Loucy (cell line): Measurements from ENCODE around the gene UBA5.

Source experiments
- EZH2phosphoT487 ChIP-seq: fragments of 200-600 bp; IDR thresholded peaks from 2 replicates; pipeline ENCODE4 v1.6.1; 2018; ENCODE audit warnings: antibody characterized with exemption, mild to moderate bottlenecking, moderate library complexity, borderline replicate concordance
- TF ChIP-seq, protein P1 (sequence below): fragments of 200-600 bp; sonication (generic); conservative IDR thresholded peaks from 2 replicates; pipeline ENCODE4 v1.5.1; 2014; ENCODE audit warnings: mild to moderate bottlenecking, antibody characterized with exemption, low read length

DNA sequence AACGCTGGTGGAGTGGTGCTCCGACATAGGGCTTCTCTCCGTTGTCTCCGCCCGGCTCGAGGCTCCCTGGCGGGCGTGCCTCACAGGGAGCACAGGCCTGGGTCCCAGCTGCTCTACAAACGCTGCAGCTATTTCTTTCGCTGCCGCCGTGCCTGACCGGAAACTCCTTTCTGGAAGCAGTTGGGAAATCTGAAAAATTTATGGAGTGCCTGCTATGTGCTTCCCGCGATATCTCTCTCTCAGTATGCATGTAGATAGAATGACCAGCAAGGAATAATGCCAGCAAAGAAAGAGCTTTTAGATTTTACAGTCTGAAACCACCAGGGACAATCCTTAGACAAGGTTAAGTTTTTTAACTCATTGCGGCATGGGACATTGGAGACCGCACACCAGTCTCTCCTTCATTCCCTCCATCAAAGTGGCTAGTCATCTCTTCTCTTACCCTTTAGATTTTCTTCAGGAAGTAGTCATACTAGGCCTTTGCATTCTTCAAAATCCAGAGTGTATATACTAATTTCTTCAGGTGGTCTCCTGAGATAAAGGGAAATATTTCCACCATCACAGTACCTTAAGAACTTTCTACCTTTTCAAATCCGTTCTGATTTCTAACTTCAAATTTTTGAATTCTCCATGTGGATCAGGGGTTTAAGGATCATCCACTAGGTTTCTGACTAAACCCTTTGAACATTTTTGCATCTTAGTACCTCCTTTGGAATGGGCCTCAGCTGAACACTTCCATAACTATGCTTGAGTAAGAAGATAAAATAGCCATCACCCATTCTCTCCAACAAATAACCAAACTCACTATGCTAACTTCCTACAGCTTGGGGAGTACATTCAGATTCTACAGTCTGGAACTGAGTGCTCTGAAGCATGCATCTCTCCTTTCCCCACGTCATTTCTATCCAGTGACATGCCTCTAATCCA is 63.2 kb downstream of the UBA5 start:
- TF ChIP-seq, protein P1, sequence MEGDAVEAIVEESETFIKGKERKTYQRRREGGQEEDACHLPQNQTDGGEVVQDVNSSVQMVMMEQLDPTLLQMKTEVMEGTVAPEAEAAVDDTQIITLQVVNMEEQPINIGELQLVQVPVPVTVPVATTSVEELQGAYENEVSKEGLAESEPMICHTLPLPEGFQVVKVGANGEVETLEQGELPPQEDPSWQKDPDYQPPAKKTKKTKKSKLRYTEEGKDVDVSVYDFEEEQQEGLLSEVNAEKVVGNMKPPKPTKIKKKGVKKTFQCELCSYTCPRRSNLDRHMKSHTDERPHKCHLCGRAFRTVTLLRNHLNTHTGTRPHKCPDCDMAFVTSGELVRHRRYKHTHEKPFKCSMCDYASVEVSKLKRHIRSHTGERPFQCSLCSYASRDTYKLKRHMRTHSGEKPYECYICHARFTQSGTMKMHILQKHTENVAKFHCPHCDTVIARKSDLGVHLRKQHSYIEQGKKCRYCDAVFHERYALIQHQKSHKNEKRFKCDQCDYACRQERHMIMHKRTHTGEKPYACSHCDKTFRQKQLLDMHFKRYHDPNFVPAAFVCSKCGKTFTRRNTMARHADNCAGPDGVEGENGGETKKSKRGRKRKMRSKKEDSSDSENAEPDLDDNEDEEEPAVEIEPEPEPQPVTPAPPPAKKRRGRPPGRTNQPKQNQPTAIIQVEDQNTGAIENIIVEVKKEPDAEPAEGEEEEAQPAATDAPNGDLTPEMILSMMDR: no peak
- TF ChIP-seq EZH2phosphoT487: no peak
